Calu3 (cell line): ENCODE data around the gene SHISA7. TPM values are rescaled to one million over a fixed set of nuclear protein-coding genes. Genes with fewer than 3 reads are reported as not detected.

Source experiments
- BruUV-seq: library from RNA; stranded (reverse); fragments of 400-500 nt; replicated peaks from 2 replicates; lab custom pipeline; 2021; lab: Mats Ljungman, UMichigan
- CTCF ChIA-PET: fragments of 300-600 bp; sonication (Branson Sonifier 250); formaldehyde crosslinking; loops from one replicate; lab custom pipeline; 2022; ENCODE audit warnings: antibody characterized with exemption; lab: Charles Lee
- DNase-seq: peaks from one replicate; pipeline ENCODE4 v3.0.0; 2022
- H3K27ac Mint-ChIP-seq: one replicate; pipeline ENCODE4 v1.8.0; 2022; ENCODE audit warnings: mixed read lengths; ENCODE audit not compliant: unreplicated experiment
- H3K27me3 Mint-ChIP-seq: one replicate; pipeline ENCODE4 v1.8.0; 2022; ENCODE audit warnings: mixed read lengths; ENCODE audit not compliant: unreplicated experiment
- H3K36me3 Mint-ChIP-seq: one replicate; pipeline ENCODE4 v1.8.0; 2022; ENCODE audit warnings: mild to moderate bottlenecking, moderate library complexity, mixed read lengths; ENCODE audit not compliant: insufficient read depth, unreplicated experiment
- H3K4me1 Mint-ChIP-seq: one replicate; pipeline ENCODE4 v1.8.0; 2022; ENCODE audit warnings: mild to moderate bottlenecking, low read depth, mixed read lengths; ENCODE audit not compliant: unreplicated experiment
- H3K4me3 Mint-ChIP-seq: one replicate; pipeline ENCODE4 v1.8.0; 2022; ENCODE audit warnings: mild to moderate bottlenecking, low read depth, moderate library complexity, mixed read lengths; ENCODE audit not compliant: unreplicated experiment
- H3K9me3 Mint-ChIP-seq: one replicate; pipeline ENCODE4 v1.8.0; 2022; ENCODE audit warnings: low read depth, mixed read lengths; ENCODE audit not compliant: unreplicated experiment
- CTCF ChIP-seq: fragments of 200-600 bp; IDR thresholded peaks from one replicate; pipeline ENCODE4 v1.8.0; 2022; ENCODE audit warnings: antibody characterized with exemption; ENCODE audit not compliant: unreplicated experiment
- intact Hi-C: fragments of 100-400 bp; cut with micrococcal nuclease; formaldehyde crosslinking; loops from one replicate; pipeline ENCODE4 v1.10.0; 2022; ENCODE audit not compliant: unreplicated experiment
- total RNA-seq: library from RNA; stranded (reverse); gene quantifications from 2 replicates; pipeline ENCODE4 v1.2.3, GENCODE V29; 2022

Gene SHISA7
- total RNA-seq, 1 experiment from 2014 or later = not detected

DNA sequence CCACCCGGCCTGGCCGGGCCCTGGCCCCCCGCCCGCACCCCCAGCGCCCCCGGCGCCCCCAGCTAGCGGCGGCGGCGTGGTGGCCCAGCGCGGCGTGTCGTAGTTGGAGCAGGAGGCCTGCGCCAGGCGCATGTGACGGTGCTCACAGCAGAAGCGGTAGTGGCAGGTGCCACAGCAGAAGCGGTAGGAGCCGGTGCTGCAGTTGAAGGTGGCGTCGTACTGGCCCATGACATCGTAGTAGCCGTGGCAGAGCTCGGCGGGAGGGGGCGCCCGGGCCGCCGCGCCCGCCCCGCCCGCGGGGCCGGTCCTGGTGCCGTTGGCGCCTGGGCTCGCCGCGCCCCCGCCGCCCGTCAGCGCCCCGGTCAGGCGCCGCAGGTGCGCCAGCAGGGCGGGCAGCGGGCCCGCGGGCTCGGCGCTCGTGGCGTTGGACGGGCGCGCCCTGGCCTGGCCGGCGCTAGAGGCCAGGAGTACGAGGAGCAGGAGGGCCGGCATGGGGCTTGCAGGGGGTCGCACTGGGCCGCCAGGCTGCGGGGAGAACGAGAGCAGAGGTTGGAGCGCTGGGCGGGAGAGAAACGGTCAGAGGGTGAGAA is 633 bp downstream of the SHISA7 start:
- CTCF ChIA-PET = no interaction called here
- H3K9me3 Mint-ChIP-seq = peaks cover 3% of the 10 kb centered on the region
- peaks cover 4% of the 10 kb centered on the region for H3K36me3 Mint-ChIP-seq
- H3K4me1 Mint-ChIP-seq = peaks cover 13% of the 10 kb centered on the region
- H3K4me3 Mint-ChIP-seq = no peak overlapping the region
- BruUV-seq = no TSS peak
- no peaks in the 10 kb centered on the region for H3K27me3 Mint-ChIP-seq
- no peak for TF ChIP-seq CTCF
- intact Hi-C loops = no loop called here
- H3K27ac Mint-ChIP-seq = no peak overlapping the region
- no peak for DNase-seq

DNA sequence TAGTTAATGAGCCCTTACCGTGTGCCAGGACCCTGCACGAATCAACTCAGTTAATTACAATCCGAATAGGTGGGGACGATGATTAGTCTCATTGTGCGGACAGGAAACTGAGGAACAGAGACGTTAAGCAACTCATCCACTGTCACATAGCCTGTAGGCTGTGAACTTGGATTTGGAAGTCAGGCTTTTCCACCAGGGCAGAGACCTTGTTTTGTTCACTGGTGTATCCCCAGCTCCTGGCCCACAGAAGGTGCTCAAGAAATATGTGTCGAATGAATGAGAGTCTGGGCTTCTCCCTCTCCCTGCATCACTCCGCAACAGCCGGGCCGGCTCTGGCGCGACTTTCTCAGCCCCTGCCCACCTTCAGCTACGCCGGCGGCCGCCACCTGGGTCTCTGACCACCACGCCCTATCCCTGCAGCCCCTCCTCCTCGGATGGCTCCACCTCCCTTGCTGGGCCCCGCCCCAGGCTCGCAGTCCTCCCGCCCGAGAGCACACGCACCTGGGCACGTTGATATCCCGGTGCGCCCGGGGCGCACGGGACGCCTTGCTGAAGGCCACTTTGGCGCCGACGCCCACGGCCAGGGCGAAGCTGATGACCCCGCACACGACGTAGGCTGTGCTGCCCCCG is 1.3 kb downstream of the SHISA7 start:
- no peak overlapping the region for H3K27ac Mint-ChIP-seq
- peaks cover 13% of the 10 kb centered on the region for H3K4me1 Mint-ChIP-seq
- CTCF ChIA-PET = no interaction called here
- no peak overlapping the region for H3K4me3 Mint-ChIP-seq
- H3K9me3 Mint-ChIP-seq = peaks cover 3% of the 10 kb centered on the region
- H3K27me3 Mint-ChIP-seq = no peaks in the 10 kb centered on the region
- intact Hi-C loops = no loop called here
- peaks cover 4% of the 10 kb centered on the region for H3K36me3 Mint-ChIP-seq
- no TSS peak for BruUV-seq
- TF ChIP-seq CTCF = no peak
- peak; percentile 44 for DNase-seq

- H3K4me3 Mint-ChIP-seq = no peak overlapping the region
- CTCF ChIA-PET = no interaction called here
Measured at GRCh38 chr19:55441319-55441691, 1.8 kb downstream of the SHISA7 start.

DNA sequence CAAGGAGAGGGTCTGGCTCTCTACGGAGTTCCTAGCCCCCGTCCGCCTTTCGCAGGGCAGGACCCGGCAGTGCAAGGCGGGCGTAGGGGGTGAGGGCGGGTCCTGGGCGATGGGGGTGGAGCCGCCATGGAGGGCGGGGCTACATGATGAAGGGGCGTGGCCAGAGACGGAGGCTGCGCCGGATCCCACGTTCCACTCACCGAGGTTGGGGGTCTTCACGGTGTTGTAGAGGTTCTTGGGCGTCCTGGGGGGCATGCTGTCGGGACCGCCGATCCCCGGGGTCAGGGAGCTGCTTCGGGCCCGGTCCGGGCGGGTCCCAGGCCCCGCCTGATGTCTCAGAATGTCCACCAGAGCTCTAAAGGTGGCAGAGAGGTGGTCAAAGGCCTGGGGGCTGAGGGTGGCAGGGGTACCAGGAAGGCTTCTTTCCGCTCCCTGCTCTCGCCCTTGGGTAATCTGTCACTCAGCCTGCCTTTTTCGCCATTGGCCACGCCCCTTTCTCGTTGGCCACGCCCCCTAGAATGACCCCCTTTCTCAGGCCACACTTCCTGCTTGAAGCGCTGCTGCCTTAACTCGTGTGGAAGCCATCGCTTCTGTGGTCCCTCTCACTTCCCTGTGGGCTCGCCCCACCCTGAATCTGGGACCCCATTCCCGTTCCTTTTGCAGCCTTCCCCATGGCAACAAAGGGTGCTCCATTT is 2.5 kb downstream of the SHISA7 start:
- intact Hi-C loops = no loop called here
- Mint-ChIP-seq H3K36me3 (peaks cover 4% of the 10 kb centered on the region), H3K9me3 (peaks cover 3% of the 10 kb centered on the region), H3K27ac (no peak overlapping the region), H3K4me3 (no peak overlapping the region), H3K27me3 (no peaks in the 10 kb centered on the region), H3K4me1 (peaks cover 13% of the 10 kb centered on the region)
- TF ChIP-seq CTCF = no peak
- DNase-seq = no peak
- CTCF ChIA-PET = no interaction called here
- no TSS peak for BruUV-seq

More at GRCh38 chr19:55441319-55441691, 1.8 kb downstream of the SHISA7 start:
- no TSS peak for BruUV-seq
- H3K27me3 Mint-ChIP-seq = no peaks in the 10 kb centered on the region
- H3K9me3 Mint-ChIP-seq = peaks cover 3% of the 10 kb centered on the region
- DNase-seq = no peak
- intact Hi-C loops = no loop called here
- peaks cover 4% of the 10 kb centered on the region for H3K36me3 Mint-ChIP-seq
- TF ChIP-seq CTCF = no peak
- H3K4me1 Mint-ChIP-seq = peaks cover 13% of the 10 kb centered on the region
- H3K27ac Mint-ChIP-seq = no peak overlapping the region
